Effector CD4-positive, alpha-beta T cell (primary cell): Measurements from ENCODE around the gene PYGM.
A peak's percentile ranks its signal among the peaks of the same experiment; 100 is the strongest.

ENCODE experiments used
- DNase-seq: peaks from one replicate; pipeline ENCODE4 v3.0.0-alpha.2; 2020

Gene PYGM

DNA sequence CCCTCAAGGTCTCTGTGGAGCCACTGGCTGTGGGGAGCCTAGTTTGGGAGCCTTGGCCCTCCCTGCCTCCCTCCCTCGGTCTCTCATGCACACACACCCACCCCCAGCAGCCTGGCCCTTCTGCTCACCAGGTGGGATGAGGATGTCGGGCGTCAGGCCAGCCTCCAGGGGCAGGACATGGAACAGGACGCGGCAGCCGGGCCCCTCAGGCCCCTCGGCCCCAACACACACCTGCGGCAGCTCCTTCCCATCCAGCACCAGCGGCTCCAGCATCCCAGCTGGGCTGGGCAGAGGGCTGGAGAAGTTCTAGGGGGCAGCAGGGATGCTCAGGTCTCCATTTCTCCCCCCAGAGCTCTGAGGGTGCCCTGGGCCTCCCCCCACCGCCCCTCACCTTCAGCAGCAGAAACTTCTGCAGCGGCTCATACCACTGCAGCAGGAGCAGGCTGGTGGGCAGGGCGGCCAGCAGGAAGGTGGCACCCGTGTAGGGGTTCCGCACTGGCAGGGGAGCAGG lies 32.1 kb upstream of the PYGM start:
- DNase-seq, result no peak

DNA sequence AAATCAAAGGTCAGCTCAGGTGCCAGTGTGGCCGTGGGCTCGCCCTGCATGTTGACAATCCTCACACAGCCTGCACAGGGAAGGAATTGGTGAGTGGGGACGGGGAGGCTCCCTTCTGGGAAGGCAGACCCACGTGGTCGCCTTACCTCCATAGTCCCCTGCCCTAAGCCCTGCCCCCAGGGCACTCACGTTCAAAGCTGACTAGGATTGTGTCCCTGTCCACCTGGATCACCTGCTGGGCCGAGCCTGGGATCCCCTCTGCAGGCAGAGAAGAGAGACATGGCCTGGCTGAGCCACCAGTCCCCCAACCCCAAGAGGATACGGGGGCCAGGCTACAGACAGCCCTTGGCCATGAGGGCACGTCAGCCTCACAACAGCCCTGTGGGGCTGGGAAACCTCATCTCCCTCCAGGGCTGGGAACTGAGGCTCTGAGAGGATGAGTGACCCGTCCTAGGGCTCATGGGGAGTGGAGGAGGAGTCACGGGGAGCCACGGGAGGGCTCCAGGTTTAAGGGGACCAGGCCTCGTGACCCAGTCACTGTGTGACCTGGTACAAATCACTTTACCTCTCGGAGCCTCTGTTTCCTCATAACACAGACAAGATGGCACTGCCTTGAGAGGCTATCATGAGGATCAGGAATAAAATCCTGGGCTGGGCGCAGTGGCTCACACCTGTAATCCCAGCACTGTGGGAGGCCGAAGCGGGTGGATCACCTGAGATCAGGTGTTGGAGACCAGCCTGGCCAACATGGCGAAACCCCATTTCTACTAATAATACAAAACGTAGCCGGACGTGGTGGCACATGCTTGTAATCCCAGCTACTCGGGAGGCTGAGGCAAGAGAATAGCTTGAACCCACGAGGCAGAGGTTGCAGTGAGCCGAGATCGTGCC lies 30.7 kb upstream of the PYGM start:
- DNase-seq, result no peak

DNA sequence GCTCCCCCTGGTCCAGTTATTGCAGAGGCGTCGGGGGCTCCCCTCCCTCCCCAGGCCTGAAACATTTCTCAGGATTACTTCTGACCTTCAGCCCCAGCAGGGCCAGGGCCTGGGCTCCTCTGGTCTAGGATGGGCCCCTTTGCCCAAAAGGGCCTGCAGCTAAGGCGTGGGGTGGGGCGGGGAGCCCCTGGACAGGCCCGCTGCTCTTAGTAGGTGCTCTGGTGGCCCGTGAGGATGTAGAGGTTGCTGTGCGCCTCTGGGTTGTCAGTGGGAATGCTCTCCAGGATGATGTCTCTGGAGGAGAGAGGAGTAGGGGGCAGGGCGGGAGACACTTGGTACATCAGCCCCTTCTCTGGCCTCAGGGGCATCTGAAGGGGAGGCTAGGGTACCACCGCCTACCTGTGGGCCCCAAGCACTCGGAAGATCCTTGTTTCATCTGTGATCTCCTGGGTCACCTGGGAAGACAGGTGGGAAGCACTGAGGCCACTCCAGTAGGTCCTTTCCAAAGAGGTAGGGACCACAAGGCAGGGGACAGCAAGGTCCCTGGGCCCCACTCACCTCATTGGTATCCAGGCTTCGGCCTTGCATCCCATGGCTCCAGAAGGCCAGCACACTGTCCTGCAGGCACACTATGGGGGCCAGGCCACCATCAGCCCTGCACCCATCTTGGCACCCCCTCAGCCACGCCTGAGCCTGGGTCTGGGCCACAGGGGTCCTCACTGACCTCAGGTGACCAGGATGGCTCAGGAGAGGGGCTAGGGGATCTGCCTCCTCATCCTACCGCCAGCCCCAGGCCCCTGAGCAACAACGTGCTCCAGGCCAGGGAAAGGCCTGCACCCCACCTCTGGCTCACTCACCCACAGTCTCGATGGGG lies 29.8 kb upstream of the PYGM start:
- no peak for DNase-seq

DNA sequence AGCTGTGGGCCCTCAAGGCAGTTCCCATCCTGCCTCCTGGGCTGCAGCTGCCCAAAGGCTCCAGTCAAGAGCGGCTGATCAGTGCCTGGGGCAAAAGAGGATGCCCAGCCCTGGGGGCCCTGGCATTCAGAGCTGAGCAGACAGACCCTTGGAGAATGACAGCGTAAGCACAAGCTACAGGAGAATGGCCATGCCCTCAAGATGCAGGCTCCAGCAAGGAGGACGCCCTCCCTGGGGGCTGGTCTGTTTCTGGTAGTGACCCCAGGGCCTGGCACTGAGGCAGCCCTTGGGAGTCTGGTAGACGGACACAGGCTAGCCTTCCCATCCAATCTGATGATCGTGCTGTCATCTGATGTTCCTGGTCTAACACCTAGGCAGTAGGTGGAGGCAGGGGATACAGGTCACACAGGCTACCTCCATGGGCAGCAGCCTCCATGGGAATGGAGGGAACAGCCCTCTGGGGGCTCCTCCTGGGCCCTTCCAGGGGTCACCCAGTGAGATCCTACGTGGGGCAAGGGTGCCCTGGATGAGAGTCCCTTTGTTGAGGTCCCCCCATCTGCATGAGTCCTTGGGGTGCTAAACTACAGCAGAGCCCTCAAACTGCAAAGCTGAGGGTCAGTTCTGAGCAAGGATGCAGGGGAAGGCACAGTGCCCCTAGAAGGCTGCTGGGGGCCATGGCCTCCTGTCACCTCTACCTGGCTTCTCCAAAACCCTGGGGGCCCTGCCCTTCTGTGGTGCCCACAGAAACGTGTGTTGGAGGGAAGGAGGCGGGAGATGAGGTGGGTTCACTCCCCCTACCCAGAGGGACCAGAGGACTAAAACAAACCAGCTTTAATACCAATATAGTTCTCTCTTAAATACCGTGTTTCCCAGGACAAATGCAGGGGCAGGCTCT lies 28.8 kb upstream of the PYGM start:
- DNase-seq, result no peak

DNA sequence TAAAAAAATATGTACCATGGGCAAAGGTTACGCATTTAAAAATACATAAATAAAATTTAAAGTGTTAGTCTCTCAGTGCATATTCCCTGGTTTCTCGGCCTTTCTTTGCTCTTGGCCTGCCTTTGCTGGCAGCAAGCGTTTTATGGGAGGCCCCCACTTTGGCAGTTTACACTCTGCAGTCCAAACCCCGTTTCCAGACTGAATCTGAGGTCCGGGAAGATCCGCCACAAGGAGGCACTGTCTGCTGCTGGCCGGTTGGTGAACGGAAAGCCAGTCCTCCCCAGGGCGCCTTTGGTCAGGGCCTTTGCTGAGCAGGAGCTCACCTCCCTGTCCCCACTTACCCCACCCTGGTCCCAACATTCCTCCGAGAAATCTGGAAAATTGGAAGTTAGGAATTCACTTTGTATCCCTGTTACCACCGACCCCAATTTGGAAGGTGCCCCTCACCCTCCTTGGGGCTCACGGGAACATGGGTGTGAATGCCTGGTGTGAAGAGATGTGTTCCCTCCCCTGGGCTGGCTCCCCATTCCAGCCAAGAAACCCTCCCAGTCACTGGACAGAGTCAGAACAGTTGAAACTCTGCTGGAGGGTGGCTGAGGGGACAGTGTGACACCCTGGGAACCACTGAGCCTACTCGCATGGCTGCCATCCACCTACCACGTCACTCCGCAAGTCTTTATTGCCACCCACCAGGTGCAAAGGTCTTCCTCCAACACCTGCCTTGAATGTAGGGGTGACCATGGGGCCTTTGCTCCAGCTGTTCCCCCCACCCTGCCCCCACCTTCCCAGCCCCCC lies 27.9 kb upstream of the PYGM start:
- DNase-seq, result peak; percentile 58

DNA sequence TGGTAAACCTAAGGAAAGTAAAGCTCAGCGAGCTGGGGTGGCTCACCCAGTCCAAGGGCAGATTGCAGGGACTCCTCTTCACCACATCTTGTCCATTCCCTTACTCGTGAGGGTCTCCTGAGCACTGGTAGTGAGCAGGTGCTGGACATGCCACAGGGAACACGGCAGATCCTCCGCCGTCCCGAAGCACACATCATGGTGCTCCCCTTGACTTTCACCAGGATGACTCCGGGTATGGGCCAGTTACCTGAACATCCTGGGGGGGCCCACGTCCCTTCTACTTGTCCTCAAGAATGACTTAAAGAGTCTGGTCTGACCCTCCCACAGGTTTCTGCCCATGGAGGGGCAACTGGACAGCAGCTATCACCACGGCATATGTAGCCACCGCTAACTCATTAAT lies 26.5 kb upstream of the PYGM start:
- DNase-seq, result no peak

DNA sequence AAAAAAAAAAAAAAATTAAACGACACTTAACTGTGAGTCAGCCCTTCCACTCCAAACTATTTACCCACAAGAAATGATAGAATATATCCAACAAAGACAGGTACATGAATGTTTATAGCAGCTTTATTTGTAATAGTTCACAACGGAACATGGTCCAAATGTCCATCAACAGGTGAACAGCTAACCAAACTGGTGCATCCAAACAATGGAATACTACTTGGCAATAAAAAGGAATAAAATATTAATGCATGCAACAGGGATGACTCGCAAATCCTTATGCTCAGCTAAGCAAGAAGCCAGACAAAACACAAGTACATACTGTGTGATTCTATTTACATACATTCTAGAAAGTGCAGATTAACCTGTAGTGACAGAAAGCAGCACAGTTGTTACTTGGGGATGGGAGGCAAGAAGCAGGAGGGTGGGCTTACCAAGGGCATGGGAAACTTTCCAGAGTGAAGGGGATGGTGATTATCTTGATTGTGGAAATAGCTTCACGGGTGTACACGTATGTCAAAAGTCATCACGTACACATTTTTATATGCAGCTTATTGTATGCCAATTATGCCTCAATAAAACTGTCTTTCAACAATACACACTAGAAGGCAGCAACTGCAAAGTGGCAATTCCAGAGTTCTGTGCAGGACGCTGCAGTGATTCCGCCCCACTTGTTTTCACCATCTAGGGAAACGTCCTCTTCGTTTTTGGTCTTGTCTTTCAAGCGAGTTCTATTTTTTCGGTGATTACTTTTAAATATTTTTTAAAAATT lies 25.2 kb upstream of the PYGM start:
- DNase-seq, result no peak

DNA sequence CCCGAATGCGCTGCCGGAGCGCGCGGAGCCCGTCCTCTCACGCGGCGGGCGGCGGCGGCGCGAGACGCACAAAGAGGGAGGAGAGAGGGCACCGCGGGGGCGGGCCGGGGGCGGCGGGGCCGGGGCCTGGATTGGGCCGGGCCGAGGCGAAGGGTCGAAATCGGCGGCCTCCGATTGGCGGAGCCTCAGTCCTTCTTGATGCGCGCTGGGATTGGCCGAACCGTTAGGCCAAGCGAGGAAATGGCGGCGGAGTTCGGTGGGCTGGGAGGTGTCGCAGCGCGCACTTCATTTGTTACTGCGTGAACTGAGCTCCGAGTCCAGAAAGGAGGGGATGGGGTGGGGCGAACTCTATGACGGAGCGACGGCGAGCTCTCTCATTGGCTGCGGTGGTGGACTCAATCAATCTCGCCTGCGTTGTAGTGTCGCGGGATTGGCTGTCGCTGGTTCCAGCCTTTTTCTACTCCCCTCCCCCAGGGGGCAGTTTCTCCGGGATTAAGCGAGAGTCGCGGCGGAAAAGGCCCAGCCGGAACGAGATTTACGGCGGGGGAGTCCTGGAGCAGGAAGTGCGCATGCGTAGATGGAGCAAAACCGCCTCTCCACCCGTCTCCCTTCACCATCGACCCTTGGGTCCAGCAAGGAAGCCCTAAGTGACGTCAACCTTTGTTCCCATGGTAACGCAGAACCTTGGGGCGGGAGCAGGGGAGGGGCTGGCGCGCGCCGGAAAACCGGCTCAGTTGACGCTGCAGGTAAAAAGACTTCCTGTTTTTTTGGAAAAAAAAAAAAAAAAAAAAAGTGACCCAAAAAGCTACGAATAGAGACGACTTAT lies 18.9 kb upstream of the PYGM start, which contains the start of gene SF1:
Gene SF1 (minus strand): TSS at position 70 of the 826 bp plus-strand sequence. CDS start 150 bp downstream, outside the sequence.
- peak; percentile 99 for DNase-seq

DNA sequence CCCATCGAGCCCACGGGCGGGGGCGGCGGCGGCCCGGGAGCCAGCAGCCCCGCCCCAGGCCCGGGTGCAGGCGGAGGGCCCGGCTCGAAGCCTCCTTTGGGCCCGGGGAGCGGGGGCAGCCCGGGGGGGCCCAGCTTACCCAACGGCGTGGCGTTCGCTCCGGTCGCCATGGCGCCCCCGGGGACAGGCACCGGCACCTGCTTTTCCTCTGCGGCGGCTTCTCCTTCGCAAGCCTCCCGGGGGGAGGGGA lies 18.4 kb upstream of the PYGM start:
- no peak for DNase-seq

DNA sequence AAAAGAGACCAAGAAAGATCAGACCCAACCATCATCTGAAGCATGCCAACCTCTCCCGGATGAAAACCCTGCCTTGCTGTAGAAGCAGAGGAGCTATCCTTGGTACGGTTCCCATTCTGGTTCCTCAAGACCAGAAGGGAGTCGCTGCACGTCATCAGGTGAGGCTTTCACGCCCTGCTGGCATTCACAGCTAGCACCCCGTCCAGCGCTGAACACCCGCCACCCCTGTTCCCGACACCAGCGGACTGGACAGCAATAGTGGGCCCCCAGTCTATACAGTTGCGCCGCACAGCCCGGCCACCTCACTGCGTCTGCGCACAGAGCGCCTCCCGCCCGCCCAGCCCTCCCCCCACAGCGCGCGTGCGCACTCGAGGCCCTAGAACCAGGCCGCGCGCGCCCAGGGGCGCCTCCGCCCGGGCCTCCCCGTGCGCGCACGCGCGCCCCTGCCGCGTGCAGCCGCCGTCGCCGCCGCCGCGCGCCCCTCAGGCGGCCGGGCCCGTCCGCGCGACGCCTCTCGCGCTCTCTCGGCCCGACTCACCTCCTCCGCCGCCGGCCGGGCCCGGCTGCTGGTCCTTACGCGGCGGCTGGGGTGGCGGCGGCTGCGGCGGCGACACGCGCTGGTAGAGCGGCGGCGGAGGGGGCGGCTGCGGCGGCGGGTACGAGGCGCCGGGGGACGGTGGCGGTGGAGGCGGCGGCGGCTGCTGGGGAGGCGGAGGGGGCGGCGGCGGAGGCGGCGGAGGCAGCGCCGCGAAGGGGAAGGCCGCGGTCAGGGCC lies 17.9 kb upstream of the PYGM start:
- peak; percentile 72 for DNase-seq

DNA sequence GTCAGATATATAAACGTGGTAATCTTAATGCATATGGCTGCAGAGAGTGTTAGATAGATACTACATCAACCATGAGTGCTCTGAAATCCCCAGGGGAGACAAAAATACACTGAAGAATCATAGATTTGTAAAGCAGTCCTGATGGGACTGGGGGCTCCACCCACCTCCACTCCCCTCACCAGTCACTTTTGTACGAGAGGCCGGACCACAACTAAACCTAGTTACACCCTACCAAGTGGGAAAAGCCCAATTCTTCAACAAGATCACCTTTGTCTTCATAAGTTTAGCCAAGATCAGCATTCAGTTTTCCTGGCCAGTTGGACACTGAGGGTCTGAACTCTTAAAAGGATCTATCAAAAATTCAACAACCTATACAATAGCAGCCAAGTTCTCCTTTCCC lies 17.1 kb upstream of the PYGM start:
- no peak for DNase-seq

DNA sequence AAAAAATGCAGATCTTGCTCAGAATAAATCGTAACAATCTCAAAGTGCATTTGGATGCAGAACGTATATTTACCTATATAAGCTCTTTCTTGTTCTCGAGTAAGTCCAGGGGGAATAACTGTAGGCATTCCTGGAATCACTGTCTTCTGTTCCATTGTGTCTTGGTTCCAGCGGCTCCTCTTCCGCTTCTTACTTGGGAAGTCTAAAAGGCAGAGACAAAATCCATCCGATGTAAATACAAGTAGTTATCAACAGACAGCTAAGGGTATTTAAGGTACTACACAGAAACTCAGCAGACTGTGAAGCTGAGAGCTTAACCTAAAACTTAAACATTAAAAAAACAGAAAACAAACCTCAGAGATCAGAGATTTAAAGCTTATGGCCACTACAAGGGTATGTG lies 16.7 kb upstream of the PYGM start:
- DNase-seq, result no peak

DNA sequence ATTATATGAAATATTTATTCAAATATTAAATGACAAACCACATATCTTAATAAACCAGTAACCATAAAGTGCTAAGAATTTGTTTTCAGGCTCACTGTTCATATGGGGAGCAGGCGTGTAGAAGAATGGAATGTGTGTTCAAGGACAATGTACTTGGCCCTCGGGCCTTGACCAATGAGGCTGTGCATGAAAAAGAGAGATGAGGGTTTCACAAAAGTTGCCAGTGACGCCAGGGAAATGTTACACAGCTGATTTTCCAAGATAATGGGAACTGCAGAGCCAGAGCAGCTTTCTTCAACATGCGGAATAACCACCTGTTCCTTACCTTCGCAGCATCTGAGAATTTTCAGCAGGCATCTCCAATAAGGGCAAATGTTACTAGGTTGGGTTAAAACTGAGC lies 14.4 kb upstream of the PYGM start:
- no peak for DNase-seq

DNA sequence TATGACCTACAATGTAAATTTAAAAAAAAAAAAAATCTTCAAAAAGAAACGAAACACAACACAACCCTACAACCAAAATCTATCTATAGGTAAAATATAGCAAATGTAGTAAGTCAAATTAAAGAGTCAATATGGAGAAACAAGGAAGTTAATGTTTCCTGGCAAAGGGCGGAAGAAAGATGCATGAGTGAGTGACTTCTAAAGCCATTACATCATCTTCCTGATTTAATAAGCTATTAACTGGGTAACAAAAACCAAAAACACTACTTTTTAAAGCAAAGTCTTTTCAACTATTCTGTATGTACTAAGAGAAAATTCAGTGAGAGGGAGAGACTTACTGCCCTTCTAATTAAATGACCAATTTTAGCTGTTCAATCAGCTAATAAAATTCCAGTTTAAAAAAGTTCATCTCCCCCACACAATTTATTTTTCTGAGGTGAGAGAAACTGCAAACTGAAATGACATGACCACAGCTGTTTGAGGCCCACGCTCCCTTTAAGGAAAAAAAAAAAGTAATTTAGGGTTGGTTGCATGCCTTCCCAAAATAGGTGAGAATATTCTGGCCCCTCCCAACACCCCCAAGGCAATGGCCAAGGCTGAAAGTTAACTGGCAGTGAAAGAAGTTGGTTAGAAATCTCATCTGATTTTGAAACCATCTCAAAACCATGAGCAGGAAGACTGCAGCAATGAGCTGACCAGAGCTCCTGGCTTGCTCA lies 12.7 kb upstream of the PYGM start:
- no peak for DNase-seq

DNA sequence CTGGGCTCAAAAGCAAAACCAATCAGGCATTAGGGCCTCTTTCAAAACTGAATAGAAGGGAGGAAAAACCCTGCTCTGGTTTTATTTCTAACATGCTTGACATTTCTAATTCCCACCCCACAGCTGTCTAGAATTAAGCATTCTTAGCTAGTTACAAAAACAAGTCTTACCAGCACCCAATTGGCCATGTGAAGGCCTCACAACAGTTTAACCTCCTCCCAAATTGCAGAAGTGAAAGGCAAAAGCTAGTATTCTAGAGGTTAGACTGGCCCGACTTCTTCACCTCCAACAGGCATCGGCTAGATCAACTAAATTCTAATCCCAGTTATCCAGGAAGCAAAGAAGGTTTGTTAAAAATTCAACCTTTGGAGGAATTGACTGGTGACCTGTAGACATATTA lies 12.1 kb upstream of the PYGM start:
- no peak for DNase-seq

DNA sequence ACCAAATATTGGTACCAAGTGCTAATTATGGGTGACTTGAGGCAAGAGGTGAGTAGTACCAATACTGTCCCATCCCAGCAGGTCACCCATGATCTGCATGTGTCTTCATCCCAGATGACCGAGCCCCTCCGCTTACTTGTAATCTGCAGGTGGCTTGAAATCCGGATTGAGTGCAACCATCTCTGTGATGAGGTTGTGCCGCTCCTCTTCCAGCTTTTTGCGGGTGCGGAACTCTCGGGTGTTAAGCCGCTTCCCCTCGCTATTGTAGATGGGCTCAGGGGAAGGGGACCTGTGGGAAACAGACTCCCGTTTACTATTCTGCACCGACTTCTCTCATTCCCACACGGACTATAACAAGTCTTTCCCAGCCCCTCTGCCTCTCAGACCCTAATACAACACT lies 10.3 kb upstream of the PYGM start:
- DNase-seq, result no peak

DNA sequence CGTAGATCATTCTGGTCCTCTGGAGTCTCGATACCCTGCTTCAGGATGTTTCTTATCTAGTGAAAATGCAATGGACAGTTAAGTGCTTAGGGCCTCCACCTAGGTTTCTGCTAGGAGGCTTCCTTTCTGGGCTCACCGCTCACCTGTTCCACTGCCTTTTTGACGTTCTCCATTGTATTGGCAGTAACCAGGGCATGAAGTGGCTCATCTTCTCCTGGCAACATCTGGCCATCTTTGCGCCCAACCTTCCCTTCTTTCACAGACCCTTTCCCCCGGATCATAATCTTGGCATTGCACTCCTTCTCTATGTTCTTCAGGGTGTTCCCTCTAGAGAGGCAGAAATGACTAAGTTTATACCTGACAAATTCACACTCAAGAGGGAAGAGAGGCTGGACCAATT lies 9.5 kb upstream of the PYGM start:
- no peak for DNase-seq

DNA sequence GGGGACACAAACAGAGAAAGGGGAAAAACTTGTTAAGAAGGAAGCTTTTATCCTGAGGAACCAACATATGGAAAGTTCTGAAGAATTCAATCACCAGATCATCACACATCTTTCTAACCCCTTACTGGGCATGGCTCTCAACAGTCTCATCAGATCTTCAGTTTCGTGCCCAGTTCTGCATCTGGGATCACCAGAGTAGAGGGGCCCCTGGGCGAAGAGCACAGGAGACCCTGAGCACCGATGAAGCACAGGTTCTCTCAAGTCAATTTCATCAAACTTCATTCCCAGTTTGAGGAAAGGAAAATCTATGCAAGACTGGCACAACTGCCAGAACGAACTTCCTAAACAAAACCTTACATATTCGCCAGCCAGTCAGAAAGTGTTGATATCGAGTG lies 8.5 kb upstream of the PYGM start:
- DNase-seq, result no peak
